ENCODE data around the gene ARL6IP4. TPM values are rescaled to one million over a fixed set of nuclear protein-coding genes. Genes with fewer than 3 reads are reported as not detected.

The ARL6IP4 gene
- total and polyA plus RNA-seq, 2 donors from 2014 or later, result 168 to 362 TPM

GRCh38 chr12:122992386-122992785 is 11.9 kb downstream of the ARL6IP4 start:
- TF ChIP-seq CTCF (IDR thresholded peaks at IDR 0.05; ENCODE audit: borderline replicate concordance, extremely low read depth, insufficient read depth), result no peak
- Histone ChIP-seq H3K9me3 (ENCODE audit: control insufficient read depth in 2 of 3, insufficient read depth in 1 of 3, low read length in 3 of 3) (no peaks in the 10 kb centered on the region), H3K4me3 (ENCODE audit: low read length in 3 of 3) (no peak overlapping the region), H3K36me3 (ENCODE audit: control insufficient read depth in 2 of 3, insufficient read depth in 3 of 3, low read length in 3 of 3) (peaks cover 0 to 2% (median 0%) of the 10 kb centered on the region in 3 donors), H3K27ac (ENCODE audit: low read depth in 2 of 2, low read length in 2 of 2) (no peak overlapping the region), H3K4me1 (ENCODE audit: control insufficient read depth in 2 of 3, insufficient read depth in 2 of 3, low read depth in 1 of 3, low read length in 3 of 3) (peaks cover 0 to 18% (median 0%) of the 10 kb centered on the region in 3 donors), H3K27me3 (ENCODE audit: control insufficient read depth, insufficient read depth, low read length) (no peaks in the 10 kb centered on the region), H3K9ac (ENCODE audit: low read length in 3 of 3) (no peak overlapping the region)
- peak; percentile 75 to 81 (median 78) for DNase-seq
- no peak for FAIRE-seq
- intact Hi-C loops (cut with DNase I), result no loop called here

- DNase-seq (peak in 2 of 5 donors; percentile 12 to 61), FAIRE-seq (no peak)
- Histone ChIP-seq H3K27me3 (ENCODE audit: control insufficient read depth, insufficient read depth, low read length) (no peaks in the 10 kb centered on the region), H3K4me3 (ENCODE audit: low read length in 3 of 3) (peak overlapping the region in 1 of 3 donors; percentile 35), H3K36me3 (ENCODE audit: control insufficient read depth in 2 of 3, insufficient read depth in 3 of 3, low read length in 3 of 3) (no peaks in the 10 kb centered on the region), H3K9ac (ENCODE audit: low read length in 3 of 3) (no peak overlapping the region), H3K27ac (ENCODE audit: low read depth in 2 of 2, low read length in 2 of 2) (peak overlapping the region in 1 of 2 donors; percentile 71), H3K9me3 (ENCODE audit: control insufficient read depth in 2 of 3, insufficient read depth in 1 of 3, low read length in 3 of 3) (no peaks in the 10 kb centered on the region), H3K4me1 (ENCODE audit: control insufficient read depth in 2 of 3, insufficient read depth in 2 of 3, low read depth in 1 of 3, low read length in 3 of 3) (peaks cover 0 to 18% (median 0%) of the 10 kb centered on the region in 3 donors)
- intact Hi-C loops (cut with DNase I), result no loop called here
- TF ChIP-seq CTCF (IDR thresholded peaks at IDR 0.05; ENCODE audit: borderline replicate concordance, extremely low read depth, insufficient read depth), result no peak
These were observed 13.7 kb downstream of the ARL6IP4 start for GRCh38 chr12:122994140-122994675.

- intact Hi-C loops (cut with DNase I), result no loop called here
- Histone ChIP-seq H3K27ac (ENCODE audit: low read depth in 2 of 2, low read length in 2 of 2) (peak overlapping the region; percentile 41 to 71), H3K36me3 (ENCODE audit: control insufficient read depth in 2 of 3, insufficient read depth in 3 of 3, low read length in 3 of 3) (no peaks in the 10 kb centered on the region), H3K9ac (ENCODE audit: low read length in 3 of 3) (no peak overlapping the region), H3K4me3 (ENCODE audit: low read length in 3 of 3) (peak overlapping the region in 1 of 3 donors; percentile 35), H3K27me3 (ENCODE audit: control insufficient read depth, insufficient read depth, low read length) (no peaks in the 10 kb centered on the region), H3K4me1 (ENCODE audit: control insufficient read depth in 2 of 3, insufficient read depth in 2 of 3, low read depth in 1 of 3, low read length in 3 of 3) (peaks cover 0 to 18% (median 0%) of the 10 kb centered on the region in 3 donors), H3K9me3 (ENCODE audit: control insufficient read depth in 2 of 3, insufficient read depth in 1 of 3, low read length in 3 of 3) (no peaks in the 10 kb centered on the region)
- DNase-seq (peak in 2 of 5 donors; percentile 23 to 36), FAIRE-seq (no peak)
- no peak for TF ChIP-seq CTCF (IDR thresholded peaks at IDR 0.05; ENCODE audit: borderline replicate concordance, extremely low read depth, insufficient read depth)
These were observed 14.5 kb downstream of the ARL6IP4 start for GRCh38 chr12:122994781-122995502.
